ENCODE results near the gene STEAP4. TPM values are rescaled to one million over a fixed set of nuclear protein-coding genes. Genes with fewer than 3 reads are reported as not detected.

The STEAP4 gene
- total RNA-seq, 4 donors from 2014 or later: 8.6 to 55.6 (median 22.0) TPM

DNA sequence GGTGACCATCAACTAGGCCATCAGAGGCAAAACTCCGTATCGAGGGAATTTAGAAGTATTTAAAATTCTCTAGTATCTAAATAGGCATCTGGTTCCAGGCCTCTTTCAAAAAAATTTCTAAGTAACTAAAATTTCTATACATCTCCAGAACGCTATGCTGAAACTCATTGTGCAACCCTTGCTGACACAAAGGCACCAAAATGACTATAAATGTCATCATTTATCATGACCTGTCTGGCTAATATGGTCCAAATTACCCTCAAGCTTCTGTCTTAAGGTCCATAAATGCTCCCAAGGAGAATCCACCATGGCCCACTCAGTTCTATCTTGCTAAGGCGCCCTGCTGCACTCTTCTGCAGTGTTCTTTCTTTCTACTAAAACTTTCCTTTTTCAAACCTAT, 16.2 kb downstream of the STEAP4 start:
- intact Hi-C loops (cut with DNase I; ENCODE audit: low total_unique reads): no loop called here
- TF ChIP-seq, protein P1, sequence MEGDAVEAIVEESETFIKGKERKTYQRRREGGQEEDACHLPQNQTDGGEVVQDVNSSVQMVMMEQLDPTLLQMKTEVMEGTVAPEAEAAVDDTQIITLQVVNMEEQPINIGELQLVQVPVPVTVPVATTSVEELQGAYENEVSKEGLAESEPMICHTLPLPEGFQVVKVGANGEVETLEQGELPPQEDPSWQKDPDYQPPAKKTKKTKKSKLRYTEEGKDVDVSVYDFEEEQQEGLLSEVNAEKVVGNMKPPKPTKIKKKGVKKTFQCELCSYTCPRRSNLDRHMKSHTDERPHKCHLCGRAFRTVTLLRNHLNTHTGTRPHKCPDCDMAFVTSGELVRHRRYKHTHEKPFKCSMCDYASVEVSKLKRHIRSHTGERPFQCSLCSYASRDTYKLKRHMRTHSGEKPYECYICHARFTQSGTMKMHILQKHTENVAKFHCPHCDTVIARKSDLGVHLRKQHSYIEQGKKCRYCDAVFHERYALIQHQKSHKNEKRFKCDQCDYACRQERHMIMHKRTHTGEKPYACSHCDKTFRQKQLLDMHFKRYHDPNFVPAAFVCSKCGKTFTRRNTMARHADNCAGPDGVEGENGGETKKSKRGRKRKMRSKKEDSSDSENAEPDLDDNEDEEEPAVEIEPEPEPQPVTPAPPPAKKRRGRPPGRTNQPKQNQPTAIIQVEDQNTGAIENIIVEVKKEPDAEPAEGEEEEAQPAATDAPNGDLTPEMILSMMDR (IDR thresholded peaks at IDR 0.05): no peak
- no peak for TF ChIP-seq POLR2A (IDR thresholded peaks at IDR 0.05)
- no peak for DNase-seq (ENCODE audit: low spot score in 2 of 2)
- no peak overlapping the region for H3K4me3 ChIP-seq (ENCODE audit: low read depth, poor library complexity, severe bottlenecking)
- 88 to 93% methylated on average over 4 of the region's 4 CpGs for WGBS, 2 donors

DNA sequence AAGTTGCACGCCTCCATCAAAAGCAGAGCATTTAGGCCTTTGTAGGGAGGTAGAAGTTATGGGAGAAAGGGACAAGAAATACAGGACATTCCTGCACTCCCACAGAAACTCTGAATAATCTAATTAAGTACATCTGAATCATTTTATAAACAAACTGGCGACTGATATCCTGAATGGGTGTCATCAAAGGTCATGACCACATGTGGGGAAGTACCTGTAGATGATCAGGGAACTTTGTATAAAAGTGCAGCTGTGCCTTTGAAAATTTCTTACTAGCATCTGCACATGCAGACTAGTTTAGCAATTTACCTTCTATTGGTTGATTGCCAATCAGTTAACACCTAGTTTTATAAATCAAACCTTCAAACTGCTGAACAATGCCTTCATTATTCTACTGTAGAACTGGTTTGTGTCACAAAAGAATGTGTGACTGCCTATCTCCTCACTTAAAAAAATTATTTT, 17.1 kb downstream of the STEAP4 start:
- no peak for DNase-seq (ENCODE audit: low spot score in 2 of 2)
- TF ChIP-seq POLR2A (IDR thresholded peaks at IDR 0.05): no peak
- TF ChIP-seq, protein P1 (IDR thresholded peaks at IDR 0.05): no peak
- no peak overlapping the region for H3K4me3 ChIP-seq (ENCODE audit: low read depth, poor library complexity, severe bottlenecking)
- 46 to 48% methylated on average over 2 of the region's 2 CpGs for WGBS, 2 donors
- intact Hi-C loops (cut with DNase I; ENCODE audit: low total_unique reads): no loop called here

DNA sequence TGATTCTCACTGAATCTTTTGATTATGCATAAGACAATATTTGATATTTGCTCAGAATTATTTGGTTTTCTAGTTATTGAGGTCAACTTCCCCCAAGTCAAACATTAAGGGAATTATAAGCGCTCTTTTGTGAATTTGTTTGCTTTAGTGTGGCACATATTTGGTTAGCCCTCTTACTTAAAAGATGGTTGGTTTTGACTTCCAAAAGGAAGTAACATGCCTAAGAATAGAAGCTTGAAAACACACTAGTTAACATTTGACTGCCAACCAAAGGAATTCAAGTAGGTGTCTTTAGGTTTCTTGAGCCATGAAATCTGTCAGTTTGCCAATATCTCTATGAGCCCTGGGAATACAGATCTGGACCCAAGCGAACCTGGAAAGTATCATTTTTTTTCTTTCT, 24.9 kb downstream of the STEAP4 start:
- intact Hi-C loops (cut with DNase I; ENCODE audit: low total_unique reads): no loop called here
- DNase-seq (ENCODE audit: low spot score in 2 of 2): no peak
- TF ChIP-seq POLR2A (IDR thresholded peaks at IDR 0.05): no peak
- TF ChIP-seq, protein P1 (IDR thresholded peaks at IDR 0.05): no peak
- 82 to 84% methylated on average over 2 of the region's 2 CpGs for WGBS, 2 donors
- no peak overlapping the region for H3K4me3 ChIP-seq (ENCODE audit: low read depth, poor library complexity, severe bottlenecking)

DNA sequence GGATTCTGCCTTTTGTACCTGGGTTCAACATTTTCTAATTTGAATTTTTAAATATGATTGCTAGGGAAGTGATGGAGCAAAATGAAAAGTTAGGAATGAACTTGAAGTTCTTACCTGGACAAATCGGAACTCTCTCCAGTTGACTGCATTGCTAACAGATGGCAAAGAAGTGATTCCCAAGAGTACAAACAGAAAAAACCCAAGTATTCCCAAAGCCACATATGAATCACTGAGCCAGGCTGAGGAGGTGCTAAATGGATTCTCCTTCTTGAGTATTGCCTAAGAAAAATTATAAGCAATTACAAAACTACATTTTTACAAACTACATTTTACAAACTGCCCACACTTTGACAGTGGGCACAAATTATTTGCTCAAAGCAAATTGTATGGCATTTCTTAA, 25.9 kb downstream of the STEAP4 start:
- no peak overlapping the region for H3K4me3 ChIP-seq (ENCODE audit: low read depth, poor library complexity, severe bottlenecking)
- no peak for DNase-seq (ENCODE audit: low spot score in 2 of 2)
- intact Hi-C loops (cut with DNase I; ENCODE audit: low total_unique reads): no loop called here
- WGBS, 2 donors: 94 to 97% methylated on average over 1 of the region's 1 CpG
- TF ChIP-seq POLR2A (IDR thresholded peaks at IDR 0.05): no peak
- TF ChIP-seq, protein P1 (IDR thresholded peaks at IDR 0.05): no peak

DNA sequence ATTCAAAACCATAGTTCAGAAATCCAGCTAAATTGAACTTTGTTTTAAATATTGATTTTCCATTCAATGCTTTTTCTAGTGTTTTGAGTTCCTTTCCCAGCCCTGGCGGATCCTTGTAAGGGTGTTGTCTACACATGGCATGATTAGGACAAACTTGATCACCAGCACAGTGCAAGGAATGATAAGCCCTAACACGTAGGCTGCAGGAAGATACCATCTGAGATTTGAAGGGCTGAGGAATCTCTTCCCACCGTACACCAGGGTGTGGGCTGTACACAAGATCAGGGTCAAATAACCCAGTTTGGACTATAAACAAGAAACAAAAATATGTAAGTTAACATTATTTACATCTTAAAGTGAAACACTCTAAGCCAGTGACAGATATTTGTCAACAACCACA, 27.4 kb downstream of the STEAP4 start:
- DNase-seq (ENCODE audit: low spot score in 2 of 2): no peak
- 42 to 50% methylated on average over 3 of the region's 3 CpGs for WGBS, 2 donors
- intact Hi-C loops (cut with DNase I; ENCODE audit: low total_unique reads): no loop called here
- H3K4me3 ChIP-seq (ENCODE audit: low read depth, poor library complexity, severe bottlenecking): no peak overlapping the region
- TF ChIP-seq, protein P1 (IDR thresholded peaks at IDR 0.05): no peak
- TF ChIP-seq POLR2A (IDR thresholded peaks at IDR 0.05): no peak

DNA sequence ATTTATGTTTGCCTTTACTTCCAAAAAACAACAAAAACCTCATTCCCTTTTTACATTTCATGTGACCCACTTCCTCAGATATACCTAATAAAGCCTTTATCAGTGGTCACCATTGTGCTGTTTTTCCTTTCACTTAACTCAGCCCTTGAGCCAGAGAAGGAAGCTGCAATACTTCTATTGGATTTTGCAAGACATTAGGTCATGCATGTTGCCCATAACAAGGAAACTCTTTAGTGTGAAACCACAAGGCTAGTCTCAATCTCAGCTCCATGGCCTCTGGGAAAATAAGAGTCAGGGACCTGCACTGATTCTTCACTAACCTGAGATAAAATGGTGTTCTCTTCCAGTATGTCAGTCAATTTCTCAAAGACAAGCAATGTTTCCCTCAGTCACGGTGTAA, 27.8 kb downstream of the STEAP4 start:
- no peak overlapping the region for H3K4me3 ChIP-seq (ENCODE audit: low read depth, poor library complexity, severe bottlenecking)
- no peak for DNase-seq (ENCODE audit: low spot score in 2 of 2)
- TF ChIP-seq, protein P1 (IDR thresholded peaks at IDR 0.05): no peak
- no peak for TF ChIP-seq POLR2A (IDR thresholded peaks at IDR 0.05)
- 70 to 83% methylated on average over 1 of the region's 1 CpG for WGBS, 2 donors
- intact Hi-C loops (cut with DNase I; ENCODE audit: low total_unique reads): no loop called here

Data from lower leg skin (tissue), 4 donors.